HG02763 (cell line): ENCODE data around the gene CCR9.

Experiments used
- ATAC-seq: cut with Tn5 transposase; IDR thresholded peaks from one replicate; pipeline ENCODE4 v1.9.1; 2021; ENCODE audit warnings: mild to moderate bottlenecking, moderate library complexity; ENCODE audit not compliant: unreplicated experiment

The CCR9 gene

GRCh38 chr3:45907769-45908705, 21.7 kb downstream of the CCR9 start:
- ATAC-seq: no peak

- no peak for ATAC-seq
Observed at GRCh38 chr3:45908761-45909160, 22.4 kb downstream of the CCR9 start.

- ATAC-seq: no peak
Observed at GRCh38 chr3:45909542-45909941, 23.2 kb downstream of the CCR9 start.

- ATAC-seq: no peak
Observed at GRCh38 chr3:45910892-45911291, 24.5 kb downstream of the CCR9 start.

GRCh38 chr3:45911511-45912226, 25.3 kb downstream of the CCR9 start:
- ATAC-seq: no peak

GRCh38 chr3:45912435-45912834, 26.1 kb downstream of the CCR9 start:
- no peak for ATAC-seq

- no peak for ATAC-seq
Observed at GRCh38 chr3:45914362-45915058, 28.2 kb downstream of the CCR9 start.

- no peak for ATAC-seq
Observed at GRCh38 chr3:45915059-45915439, 28.7 kb downstream of the CCR9 start.

DNA sequence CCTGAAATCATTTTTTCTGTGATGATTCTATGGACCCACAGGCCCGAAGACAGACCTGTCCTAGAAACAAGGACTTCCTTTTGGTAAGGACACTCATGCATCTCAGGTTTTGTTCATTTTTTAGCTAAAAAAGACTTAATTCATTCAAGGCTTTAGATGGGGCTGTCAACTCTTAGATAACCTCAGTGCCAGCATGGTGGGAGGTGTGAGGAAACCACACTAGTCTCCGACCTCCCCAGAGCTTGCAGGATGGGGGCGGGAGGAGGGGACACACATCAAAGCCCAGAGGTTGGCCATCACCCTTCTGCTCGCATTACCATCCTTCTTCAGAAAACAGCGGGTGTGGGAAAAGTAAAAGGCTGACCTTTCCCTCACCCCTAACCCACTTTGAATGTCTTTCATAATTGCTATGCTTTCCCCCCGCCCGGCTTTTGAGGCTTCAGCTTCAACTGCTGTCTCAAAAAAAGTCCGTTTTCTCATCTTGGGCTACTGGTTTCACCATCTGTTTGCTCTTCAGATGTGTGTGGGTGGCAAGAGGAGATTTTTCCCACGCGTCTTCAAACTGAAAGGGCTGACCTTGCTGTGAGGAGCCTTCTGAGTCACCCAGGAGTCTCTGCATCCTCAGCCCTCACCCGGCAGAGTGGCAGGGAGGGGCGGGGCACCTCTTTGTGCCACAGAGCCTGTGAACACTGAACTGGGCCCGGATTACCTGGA, 29.3 kb downstream of the CCR9 start:
- ATAC-seq: peak; percentile 87

DNA sequence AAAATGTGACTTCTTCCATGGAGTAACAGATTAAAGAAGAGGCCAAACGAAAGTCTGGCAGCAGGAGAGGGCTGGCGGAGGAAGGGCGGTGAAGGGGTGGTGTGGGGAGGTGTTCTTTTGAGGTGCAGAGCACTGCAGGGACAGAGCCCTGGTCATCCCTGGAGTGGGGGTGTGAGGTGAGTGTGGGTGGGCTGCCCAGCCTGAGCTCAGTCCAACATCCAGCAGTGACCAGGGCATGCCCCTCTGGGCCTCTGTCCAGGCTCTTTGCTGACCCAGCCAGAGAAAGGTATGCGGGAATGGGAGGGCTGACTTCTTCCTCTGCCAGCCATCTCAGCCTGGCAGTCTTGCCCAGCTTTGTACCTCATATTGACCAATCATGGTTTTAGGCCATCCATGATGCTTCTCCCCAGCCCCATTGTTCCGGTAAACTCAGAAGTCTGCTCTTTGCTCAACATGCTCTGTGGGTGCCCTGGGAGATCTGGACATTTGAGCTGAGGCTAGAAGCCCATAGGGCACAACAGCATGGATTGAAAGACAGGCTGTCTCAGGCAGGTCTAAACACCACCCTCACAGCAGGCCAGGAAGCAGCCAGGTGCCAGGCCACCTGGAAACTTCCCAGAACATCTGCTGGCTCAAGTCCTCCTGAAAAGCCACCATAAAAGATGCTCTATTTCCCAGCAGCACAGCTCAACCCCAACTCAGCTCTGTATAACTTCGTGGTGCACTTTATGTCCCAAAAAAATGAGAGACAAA, 31.0 kb downstream of the CCR9 start:
- ATAC-seq: no peak

- no peak for ATAC-seq
Observed at GRCh38 chr3:45921158-45922038, 35.1 kb downstream of the CCR9 start.

GRCh38 chr3:45922039-45922326, 35.6 kb downstream of the CCR9 start:
- ATAC-seq: no peak

GRCh38 chr3:45922950-45923590, 36.7 kb downstream of the CCR9 start:
- ATAC-seq: no peak

DNA sequence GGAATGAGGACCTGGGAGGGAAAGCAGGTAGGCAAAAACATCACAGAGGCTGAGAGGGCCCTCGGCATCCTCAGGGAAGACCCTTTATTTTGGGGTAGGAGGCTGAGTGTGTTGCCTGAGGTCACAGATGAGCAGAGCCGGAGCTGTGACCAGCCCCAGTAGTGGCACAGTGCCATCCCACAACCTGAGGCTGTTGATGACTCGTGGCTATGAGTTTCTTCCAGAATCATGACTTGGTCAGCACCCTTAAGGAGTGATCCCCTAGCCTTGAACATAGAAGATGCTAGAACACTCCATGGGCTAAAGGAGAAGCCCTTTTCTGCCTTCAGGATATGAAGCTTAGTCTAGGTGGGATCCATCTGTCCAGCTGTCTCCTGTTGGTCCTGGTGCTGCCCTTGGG, 37.4 kb downstream of the CCR9 start:
- ATAC-seq: no peak

- ATAC-seq: no peak
Observed at GRCh38 chr3:45927881-45928280, 41.5 kb downstream of the CCR9 start.

DNA sequence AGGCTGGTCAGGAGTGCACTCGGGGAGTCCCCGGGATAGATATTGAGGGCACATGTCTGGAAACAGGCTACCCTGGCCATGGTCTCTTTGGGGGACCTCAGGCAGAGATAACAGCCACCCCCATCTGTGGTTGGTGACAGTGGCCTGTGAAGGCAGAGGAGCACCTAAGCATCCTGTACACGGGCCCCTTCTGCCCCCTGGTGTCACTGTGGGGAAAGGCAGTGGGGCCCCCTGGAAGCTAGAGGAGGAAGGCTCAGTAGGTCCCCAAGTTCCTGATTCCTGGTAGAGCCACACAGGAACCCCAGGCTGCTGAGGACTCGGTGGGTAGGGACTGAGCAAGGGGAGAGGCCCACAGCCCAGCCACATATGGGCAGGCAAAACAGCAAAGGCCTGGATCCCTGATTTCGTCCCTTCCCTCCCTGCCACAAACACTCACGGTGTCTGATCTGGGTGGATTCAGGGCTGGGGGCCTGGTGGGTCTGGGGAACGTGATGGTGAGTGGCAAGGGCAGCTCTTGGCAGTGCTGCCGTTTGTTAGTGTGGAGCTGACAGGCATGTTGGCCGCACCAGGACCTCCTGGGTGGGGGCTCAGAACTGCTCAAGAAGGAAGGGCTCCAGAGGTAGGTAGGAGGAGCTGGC, 42.8 kb downstream of the CCR9 start:
- no peak for ATAC-seq

GRCh38 chr3:45931496-45931895, 45.2 kb downstream of the CCR9 start:
- ATAC-seq: no peak

DNA sequence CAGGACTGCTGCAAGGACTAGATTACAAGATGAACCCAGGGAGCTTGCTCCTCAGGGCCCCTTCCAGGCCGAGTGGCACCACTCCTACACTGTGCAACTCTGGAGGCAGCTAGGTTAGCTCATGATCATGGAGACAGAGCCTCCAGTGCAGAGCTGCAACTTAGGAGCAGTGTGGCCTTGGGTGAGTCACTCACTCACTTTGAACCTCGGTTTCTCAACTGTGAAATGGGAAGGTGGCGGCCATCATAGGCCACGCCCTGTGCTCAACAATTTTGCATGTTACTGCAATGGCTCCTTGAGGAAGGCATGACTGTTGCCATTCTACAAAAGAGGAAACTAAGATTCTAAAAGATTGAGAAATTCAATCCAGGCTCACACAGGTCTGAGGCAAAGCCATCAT, 45.8 kb downstream of the CCR9 start:
- ATAC-seq: no peak

GRCh38 chr3:45933591-45933990, 47.2 kb downstream of the CCR9 start:
- no peak for ATAC-seq
